HuH-7.5 (cell line): ENCODE measurements around the gene RNU11.
A peak's percentile ranks its signal among the peaks of the same experiment; 100 is the strongest.
"Not testable (repeated sequence)": the region's sequence is repeated elsewhere in the genome, so short reads cannot be mapped to it uniquely, and the experiment has no call there.

ENCODE experiments used
- DNase-seq: peaks from one replicate; pipeline ENCODE4 v3.0.0; 2011; ENCODE audit warnings: low spot score

Gene RNU11

DNA sequence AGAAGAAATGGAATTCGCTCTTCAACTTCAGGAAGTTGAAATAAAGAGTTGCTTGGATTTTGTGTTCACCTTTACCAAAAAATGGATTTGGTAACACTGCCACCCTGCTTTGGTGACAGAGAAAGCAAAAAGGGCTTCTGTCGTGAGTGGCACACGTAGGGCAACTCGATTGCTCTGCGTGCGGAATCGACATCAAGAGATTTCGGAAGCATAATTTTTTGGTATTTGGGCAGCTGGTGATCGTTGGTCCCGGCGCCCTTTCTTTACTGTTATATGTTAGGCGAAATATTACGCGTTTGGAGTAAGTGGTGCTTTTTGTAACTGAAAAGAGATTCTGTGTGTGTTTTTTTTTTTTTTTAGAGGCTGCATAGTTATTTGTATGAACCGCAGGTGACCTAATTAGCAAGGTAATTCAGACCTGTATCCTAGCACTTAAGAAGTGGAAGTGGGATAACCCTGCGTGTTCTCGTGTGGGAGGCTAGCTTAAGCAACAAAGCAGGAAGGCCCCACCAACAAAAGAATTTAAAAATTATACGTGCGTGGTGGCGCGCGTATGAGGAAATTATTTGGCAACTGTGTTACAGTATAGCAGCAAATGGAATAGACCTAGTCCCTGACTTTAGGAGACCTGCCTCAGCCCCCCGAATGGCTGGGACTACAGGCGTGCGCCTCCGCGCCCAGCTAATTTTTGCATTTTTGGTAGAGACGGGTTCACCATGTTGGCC, at the start of gene RNU11:
Gene RNU11 (plus strand): TSS at position 127 of the 725 bp plus-strand sequence.
- peak; percentile 48 for DNase-seq

DNA sequence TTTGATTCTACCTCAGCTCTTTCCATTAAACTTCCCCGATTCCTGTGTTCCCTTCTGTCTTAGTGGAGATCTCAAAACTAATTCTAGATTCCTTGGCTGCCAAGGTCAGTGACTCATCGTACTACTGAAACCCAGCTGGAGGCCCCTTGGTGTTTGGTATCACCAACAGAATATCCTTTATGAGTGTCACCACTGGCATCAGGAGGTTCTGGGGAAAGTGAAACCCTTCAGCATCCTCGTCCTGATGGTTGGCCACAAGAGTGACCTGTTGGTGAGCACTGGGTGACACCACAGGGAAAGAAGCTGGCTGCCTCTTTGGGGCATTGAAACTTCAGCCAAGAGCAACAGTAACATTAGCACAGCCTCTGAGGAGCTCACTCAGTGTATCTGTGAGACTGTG, 46.7 kb upstream of the RNU11 start:
- DNase-seq: no peak

DNA sequence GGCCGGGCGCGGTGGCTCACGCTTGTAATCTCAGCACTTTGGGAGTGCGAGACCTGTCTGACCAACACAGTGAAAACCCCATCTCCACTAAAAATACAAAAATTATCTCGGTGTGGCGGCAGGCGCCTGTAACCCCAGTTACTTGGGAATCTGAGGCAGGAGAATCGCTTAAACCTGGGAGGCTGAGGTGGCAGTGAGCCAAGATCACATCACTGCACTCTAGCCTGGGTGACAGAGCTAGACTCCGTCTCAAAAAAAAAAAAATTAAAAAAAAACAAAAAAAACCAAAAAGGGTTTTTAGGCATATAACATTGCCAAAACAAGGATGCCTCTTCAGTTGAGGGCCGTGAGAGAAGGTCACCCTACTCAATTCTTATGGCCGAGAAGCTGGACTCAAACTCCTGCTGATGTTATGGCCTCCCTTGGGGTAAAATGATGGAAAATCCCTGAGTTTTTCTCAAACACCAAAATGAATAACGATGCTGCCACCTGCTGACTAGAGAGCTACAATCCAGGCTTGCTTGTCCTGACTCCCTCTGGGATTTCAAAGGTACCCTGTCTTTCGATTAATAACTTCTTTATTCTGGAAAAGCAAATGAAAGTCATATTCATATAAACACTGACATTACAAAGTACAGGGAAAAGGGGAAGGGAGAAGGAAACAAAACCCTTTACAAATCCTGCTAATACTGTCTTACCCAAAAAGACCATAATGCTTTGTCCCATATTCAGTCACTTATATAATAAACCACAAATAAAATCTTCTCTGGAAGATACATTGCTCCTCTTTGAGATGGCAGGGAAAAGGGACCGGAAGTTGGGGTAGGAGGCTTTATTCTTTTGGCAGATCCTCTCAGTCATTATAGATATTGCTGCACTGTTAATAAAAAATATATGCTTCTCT, 45.6 kb upstream of the RNU11 start:
- DNase-seq: peak; percentile 63

- DNase-seq: no peak
These were observed 44.0 kb upstream of the RNU11 start for GRCh38 chr1:28604411-28604810.

DNA sequence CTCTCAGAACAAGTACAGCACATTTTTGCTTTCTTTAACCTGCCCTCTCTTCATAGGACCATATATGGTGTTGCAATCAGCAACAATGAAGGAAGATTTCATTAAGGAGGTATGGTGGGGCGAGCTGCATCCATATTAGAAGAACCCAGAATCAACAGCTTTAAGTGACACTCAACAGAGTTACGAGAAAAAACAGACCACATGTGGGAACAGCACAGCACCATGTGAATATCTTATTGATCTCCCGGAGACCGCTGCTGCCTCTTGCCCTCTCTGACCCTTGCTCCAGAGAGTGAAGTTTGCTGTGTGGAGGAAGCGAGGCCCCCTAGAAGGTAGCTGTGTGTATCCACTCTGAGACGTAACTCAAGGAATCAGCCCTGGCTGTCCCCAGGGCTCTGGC, 43.4 kb upstream of the RNU11 start:
- no peak for DNase-seq

DNA sequence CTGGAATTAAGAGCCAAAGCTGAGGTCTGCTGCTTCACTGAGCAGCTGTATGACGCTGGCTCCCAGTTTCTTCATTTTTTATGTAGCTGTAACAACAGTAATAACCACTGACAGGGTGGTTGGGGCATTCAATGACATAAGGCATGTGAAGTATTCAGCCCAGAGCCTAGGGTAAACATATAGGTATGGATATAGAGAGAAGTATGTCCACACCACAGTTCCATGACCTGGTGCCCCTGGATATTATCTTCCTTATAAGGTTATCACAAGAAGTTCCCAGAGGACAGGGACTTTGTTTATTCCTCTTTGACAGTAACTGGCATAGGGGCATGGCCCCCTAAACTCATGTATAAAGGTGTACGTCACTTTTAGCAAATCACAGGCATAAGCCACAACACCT, 41.6 kb upstream of the RNU11 start:
- no peak for DNase-seq

DNA sequence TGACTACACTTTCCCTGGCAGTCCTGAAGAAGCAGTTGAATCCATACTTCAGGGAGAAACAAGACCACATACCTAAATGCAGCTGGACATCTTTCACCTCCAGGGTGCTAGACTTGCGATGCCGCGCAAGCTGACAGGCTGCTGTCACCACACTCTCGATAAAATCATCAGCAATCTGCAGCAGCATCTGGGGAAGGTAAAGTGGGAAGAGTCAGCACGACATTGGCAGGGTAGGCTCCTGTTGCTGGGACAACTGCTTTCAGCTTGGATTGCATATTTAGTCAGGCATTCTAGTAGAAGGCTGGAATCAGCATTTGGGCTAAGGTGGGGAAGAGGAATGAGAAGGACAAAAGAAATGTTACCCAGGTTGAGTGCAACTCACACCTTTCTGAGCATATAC, 35.2 kb upstream of the RNU11 start:
- no peak for DNase-seq

DNA sequence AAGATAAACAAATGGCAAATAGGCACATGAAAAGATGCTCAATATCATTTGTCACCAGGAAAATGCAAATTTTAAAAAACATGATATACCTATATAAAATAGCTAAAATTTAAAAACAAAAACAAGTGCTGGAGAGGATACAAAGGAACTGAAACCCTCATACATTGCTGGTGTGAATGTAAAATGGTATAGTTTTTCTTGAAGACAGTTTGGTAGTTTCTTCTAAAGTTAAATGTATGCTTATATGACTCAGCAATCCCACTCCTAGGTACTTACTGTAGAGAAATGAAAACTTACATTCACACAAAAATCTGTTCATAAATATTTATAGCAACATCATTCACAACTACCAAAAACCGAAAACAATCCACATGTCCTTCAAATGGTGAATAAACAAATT, 16.7 kb upstream of the RNU11 start:
- DNase-seq: no peak

- DNase-seq: no peak
These were observed 15.8 kb upstream of the RNU11 start for GRCh38 chr1:28632560-28632959.

DNA sequence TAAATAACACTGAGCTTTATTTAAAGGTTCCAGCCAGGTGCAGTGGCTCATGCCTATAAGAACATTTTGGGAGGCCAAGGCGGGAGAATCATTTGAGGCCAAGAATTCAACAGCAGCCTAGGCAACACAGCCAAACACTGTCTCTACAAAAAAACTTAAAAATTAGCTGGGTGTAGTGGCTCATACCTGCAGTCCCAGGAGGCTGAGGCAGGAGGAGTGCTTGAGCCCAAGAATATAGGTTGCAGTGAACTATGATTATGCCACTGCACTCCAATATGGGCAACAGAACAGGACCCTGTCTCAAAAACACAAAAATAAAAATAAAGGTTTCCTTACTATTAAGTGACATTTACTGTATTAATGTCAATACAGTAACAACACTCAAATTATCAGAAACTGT, 7.6 kb upstream of the RNU11 start:
- no peak for DNase-seq

- DNase-seq: no peak
These were observed 6.1 kb upstream of the RNU11 start for GRCh38 chr1:28642056-28642846.

- peak; percentile 74 for DNase-seq
These were observed 5.4 kb upstream of the RNU11 start, which contains the start of gene TAF12 for GRCh38 chr1:28642847-28643635. TSS of gene TAF12 (minus strand) at chr1:28643067. CDS start at chr1:28622081, 20,986 bp downstream.

GRCh38 chr1:28644494-28644893, 3.9 kb upstream of the RNU11 start:
- no peak for DNase-seq

GRCh38 chr1:28645406-28645805, 3.0 kb upstream of the RNU11 start:
- not testable (repeated sequence) for DNase-seq

DNA sequence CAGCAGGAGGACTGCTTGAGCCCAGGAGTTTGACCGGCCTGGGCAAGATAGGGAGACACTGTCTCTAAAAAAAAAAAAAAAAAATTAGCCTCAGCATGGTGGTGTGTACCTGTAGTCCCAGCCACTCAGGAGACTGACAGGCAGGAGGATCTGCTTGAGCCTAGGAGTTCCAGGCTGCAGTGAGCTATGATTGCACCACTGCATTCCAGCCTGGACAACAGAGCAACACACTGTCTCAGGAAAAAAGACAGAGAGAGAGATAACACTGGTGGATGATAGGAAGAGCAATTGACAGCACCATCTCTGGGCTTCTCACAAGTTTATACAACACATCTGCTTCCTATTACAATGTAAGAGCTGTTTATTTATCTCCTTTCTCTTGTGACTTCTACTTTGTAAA, 2.4 kb upstream of the RNU11 start:
- DNase-seq: no peak

DNA sequence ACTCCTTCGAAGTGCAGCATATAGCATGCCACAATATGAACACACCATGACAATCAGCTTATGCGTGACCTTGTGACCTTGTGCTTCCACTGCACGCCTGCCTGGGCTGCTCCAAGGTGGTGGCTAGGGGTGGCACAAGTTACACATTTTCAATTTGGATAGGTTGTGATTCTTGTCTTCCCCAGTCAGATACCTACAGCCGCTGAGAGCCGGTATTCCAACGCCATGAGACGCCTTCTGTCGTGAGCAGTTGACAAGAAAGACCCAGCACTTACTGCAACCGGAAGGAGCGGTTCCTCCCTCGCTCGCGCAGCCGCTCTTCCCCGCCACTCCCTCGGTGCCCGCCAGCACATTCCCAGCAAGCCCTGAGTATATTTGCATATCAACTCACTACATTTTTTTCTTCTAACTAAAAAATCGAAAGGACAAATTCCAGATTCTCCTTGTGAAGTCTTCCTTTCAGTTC, 359 bp upstream of the RNU11 start:
- peak; percentile 71 for DNase-seq

GRCh38 chr1:28653063-28653462, 4.7 kb downstream of the RNU11 start:
- DNase-seq: not testable (repeated sequence)

DNA sequence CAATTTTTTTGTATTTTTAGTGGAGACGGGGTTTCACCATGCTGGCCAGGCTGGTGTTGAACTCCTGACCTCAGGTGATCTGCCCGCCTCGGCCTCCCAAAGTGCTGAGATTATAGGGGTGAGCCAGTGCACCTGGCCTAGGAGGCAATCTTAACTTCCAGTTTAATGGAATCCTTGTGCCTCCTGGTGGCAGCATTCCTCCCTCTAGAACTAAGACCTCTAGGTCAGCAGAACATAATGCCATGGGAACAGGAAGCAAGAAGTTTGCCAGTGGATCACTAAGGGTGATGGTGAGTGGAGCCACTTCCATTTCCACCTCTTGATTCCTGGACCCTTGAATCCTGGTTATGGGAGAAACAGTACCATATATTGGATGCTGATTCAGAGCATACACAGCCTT, 5.5 kb downstream of the RNU11 start:
- DNase-seq: not testable (repeated sequence)

GRCh38 chr1:28655448-28656311, 7.3 kb downstream of the RNU11 start:
- not testable (repeated sequence) for DNase-seq

- DNase-seq: no peak
These were observed 7.9 kb downstream of the RNU11 start for GRCh38 chr1:28656335-28656734.
